ENCODE measurements around the gene CYP19A1. TPM values are rescaled to one million over a fixed set of nuclear protein-coding genes. Genes with fewer than 3 reads are reported as not detected.
A peak's percentile ranks its signal among the peaks of the same experiment; 100 is the strongest.

Gene CYP19A1
- total and polyA plus RNA-seq, 2 experiments from 2014 or later = 1.4 to 35.4 TPM

DNA sequence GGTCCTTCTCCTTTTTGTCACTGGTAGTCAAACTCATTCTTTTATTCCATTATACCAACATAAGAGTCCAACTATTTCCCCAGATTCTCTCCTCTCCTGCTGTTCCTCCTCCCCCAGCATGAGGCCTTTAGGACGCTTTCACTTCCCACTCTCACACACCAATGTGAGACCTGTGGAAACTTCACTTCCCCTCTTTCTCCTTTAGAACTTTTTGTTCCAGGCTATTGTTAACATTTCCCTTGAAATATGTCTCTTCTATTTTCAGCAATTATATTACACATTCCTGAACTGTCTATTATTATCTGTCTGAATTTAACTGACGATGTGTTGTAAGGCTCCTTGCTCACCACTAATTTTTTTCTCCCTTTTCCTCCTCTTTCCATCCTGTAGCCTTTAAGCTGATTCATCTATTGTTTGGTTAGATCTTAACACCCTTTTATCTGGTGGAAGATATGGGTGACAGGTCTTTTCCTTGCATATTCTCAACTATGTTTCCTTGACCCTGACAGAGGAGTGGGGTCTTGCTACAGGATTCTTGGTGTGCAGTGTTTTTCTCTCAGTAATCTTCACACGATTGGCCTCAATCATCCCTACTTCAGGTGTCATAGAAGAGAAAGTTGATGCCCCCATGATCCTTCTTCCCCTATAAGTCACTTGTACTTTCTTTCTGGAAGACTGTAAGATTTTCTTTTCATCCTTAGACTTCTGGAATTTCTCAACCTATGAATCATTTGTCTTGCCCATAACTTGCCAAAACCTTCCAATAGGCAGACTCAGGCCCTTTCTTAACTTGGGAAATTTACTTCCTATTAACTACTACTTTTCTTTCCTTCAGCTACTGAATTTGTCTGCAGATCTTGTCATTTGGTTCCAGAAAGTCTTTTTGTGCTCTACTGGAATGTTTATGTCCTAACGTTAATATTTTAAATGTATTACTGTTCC is 5.9 kb downstream of the CYP19A1 start:
- Histone ChIP-seq H3K27ac (no peak overlapping the region), H3K4me1 (ENCODE audit: insufficient read depth) (no peaks in the 10 kb centered on the region), H2AFZ (no peak overlapping the region), H3K79me2 (no peaks in the 10 kb centered on the region), H3K27me3 (no peaks in the 10 kb centered on the region), H3K9me2 (replicated peaks; ENCODE audit: insufficient read depth) (no peaks in the 10 kb centered on the region), H3K36me3 (replicated peaks; ENCODE audit: insufficient read depth, low read depth) (no peaks in the 10 kb centered on the region), H3K4me2 (no peak overlapping the region), H3K9me3 (ENCODE audit: low read depth) (no peaks in the 10 kb centered on the region), H3K4me3 (no peak overlapping the region), H4K20me1 (ENCODE audit: insufficient read depth, poor library complexity, severe bottlenecking) (no peaks in the 10 kb centered on the region)
- 96% methylated on average over 4 of the region's 4 CpGs for WGBS (ENCODE audit: low lambda C conversion rate, missing lambda C conversion rate)
- no peak for DNase-seq (ENCODE audit: low spot score)
- no peak for TF ChIP-seq EZH2phosphoT487 (IDR thresholded peaks at IDR 0.05; ENCODE audit: low read depth, severe bottlenecking, unreplicated experiment)
- no peak for TF ChIP-seq EZH2 (IDR thresholded peaks at IDR 0.05; ENCODE audit: borderline replicate concordance)
- TF ChIP-seq, protein P1, sequence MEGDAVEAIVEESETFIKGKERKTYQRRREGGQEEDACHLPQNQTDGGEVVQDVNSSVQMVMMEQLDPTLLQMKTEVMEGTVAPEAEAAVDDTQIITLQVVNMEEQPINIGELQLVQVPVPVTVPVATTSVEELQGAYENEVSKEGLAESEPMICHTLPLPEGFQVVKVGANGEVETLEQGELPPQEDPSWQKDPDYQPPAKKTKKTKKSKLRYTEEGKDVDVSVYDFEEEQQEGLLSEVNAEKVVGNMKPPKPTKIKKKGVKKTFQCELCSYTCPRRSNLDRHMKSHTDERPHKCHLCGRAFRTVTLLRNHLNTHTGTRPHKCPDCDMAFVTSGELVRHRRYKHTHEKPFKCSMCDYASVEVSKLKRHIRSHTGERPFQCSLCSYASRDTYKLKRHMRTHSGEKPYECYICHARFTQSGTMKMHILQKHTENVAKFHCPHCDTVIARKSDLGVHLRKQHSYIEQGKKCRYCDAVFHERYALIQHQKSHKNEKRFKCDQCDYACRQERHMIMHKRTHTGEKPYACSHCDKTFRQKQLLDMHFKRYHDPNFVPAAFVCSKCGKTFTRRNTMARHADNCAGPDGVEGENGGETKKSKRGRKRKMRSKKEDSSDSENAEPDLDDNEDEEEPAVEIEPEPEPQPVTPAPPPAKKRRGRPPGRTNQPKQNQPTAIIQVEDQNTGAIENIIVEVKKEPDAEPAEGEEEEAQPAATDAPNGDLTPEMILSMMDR (IDR thresholded peaks at IDR 0.05; ENCODE audit: poor library complexity) = no peak

- H3K4me1 ChIP-seq (ENCODE audit: insufficient read depth) = no peaks in the 10 kb centered on the region
- no peaks in the 10 kb centered on the region for H3K9me3 ChIP-seq (ENCODE audit: low read depth)
- 46% methylated on average over 5 of the region's 5 CpGs for WGBS (ENCODE audit: low lambda C conversion rate, missing lambda C conversion rate)
- H3K36me3 ChIP-seq (replicated peaks; ENCODE audit: insufficient read depth, low read depth) = no peaks in the 10 kb centered on the region
- H3K9me2 ChIP-seq (replicated peaks; ENCODE audit: insufficient read depth) = no peaks in the 10 kb centered on the region
- H3K4me2 ChIP-seq = no peak overlapping the region
- H3K79me2 ChIP-seq = no peaks in the 10 kb centered on the region
- no peak overlapping the region for H3K4me3 ChIP-seq
- peak; percentile 53 for DNase-seq (ENCODE audit: low spot score)
- TF ChIP-seq EZH2phosphoT487 (IDR thresholded peaks at IDR 0.05; ENCODE audit: low read depth, severe bottlenecking, unreplicated experiment) (no peak), EZH2 (IDR thresholded peaks at IDR 0.05; ENCODE audit: borderline replicate concordance) (no peak)
- TF ChIP-seq, protein P1 (IDR thresholded peaks at IDR 0.05; ENCODE audit: poor library complexity) = no peak
- no peak overlapping the region for H2AFZ ChIP-seq
- no peak overlapping the region for H3K27ac ChIP-seq
- no peaks in the 10 kb centered on the region for H3K27me3 ChIP-seq
- no peaks in the 10 kb centered on the region for H4K20me1 ChIP-seq (ENCODE audit: insufficient read depth, poor library complexity, severe bottlenecking)
Measured at GRCh38 chr15:51331141-51331540, 7.3 kb downstream of the CYP19A1 start.

- Histone ChIP-seq H3K27me3 (no peaks in the 10 kb centered on the region), H3K79me2 (no peaks in the 10 kb centered on the region), H3K27ac (no peak overlapping the region), H3K4me1 (ENCODE audit: insufficient read depth) (no peaks in the 10 kb centered on the region), H3K36me3 (replicated peaks; ENCODE audit: insufficient read depth, low read depth) (no peaks in the 10 kb centered on the region), H3K9me3 (ENCODE audit: low read depth) (no peaks in the 10 kb centered on the region), H3K4me2 (no peak overlapping the region), H2AFZ (no peak overlapping the region), H4K20me1 (ENCODE audit: insufficient read depth, poor library complexity, severe bottlenecking) (no peaks in the 10 kb centered on the region), H3K9me2 (replicated peaks; ENCODE audit: insufficient read depth) (no peaks in the 10 kb centered on the region), H3K4me3 (no peak overlapping the region)
- DNase-seq (ENCODE audit: low spot score) = no peak
- 94% methylated on average over 4 of the region's 4 CpGs for WGBS (ENCODE audit: low lambda C conversion rate, missing lambda C conversion rate)
- TF ChIP-seq EZH2phosphoT487 (IDR thresholded peaks at IDR 0.05; ENCODE audit: low read depth, severe bottlenecking, unreplicated experiment) (no peak), EZH2 (IDR thresholded peaks at IDR 0.05; ENCODE audit: borderline replicate concordance) (no peak)
- TF ChIP-seq, protein P1 (IDR thresholded peaks at IDR 0.05; ENCODE audit: poor library complexity) = no peak
Measured at GRCh38 chr15:51328926-51329325, 9.5 kb downstream of the CYP19A1 start.
